ENCODE data around the gene PPBP. TPM values are rescaled to one million over a fixed set of nuclear protein-coding genes. Genes with fewer than 3 reads are reported as not detected.

Gene PPBP
- total and polyA plus RNA-seq, 5 donors from 2014 or later, result 0.29 to 173 TPM; not detected in 3

- ATAC-seq (ENCODE audit: low read depth in 2 of 2) (no peak), DNase-seq (no peak)
- H3K36me3 ChIP-seq (ENCODE audit: control insufficient read depth, insufficient read depth, low read length), result no peaks in the 10 kb centered on the region
- H3K4me3 Mint-ChIP-seq, result no peak overlapping the region
- H3K36me3 Mint-ChIP-seq, result no peaks in the 10 kb centered on the region
- no peak overlapping the region for H3K27ac ChIP-seq (ENCODE audit: insufficient read depth, low read length, poor library complexity, severe bottlenecking)
- H3K4me1 Mint-ChIP-seq, result no peaks in the 10 kb centered on the region
- H3K4me1 ChIP-seq (ENCODE audit: control insufficient read depth, insufficient read depth, low read length, poor library complexity, severe bottlenecking), result no peaks in the 10 kb centered on the region
- H3K9me3 ChIP-seq (ENCODE audit: control insufficient read depth in 2 of 2, low read length in 2 of 2), result no peaks in the 10 kb centered on the region
- peaks cover 0 to 6% (median 3%) of the 10 kb centered on the region in 7 donors for H3K9me3 Mint-ChIP-seq
- H3K27me3 ChIP-seq (ENCODE audit: control insufficient read depth, insufficient read depth, low read length), result no peaks in the 10 kb centered on the region
- H3K27me3 Mint-ChIP-seq, result no peaks in the 10 kb centered on the region
- H3K4me3 ChIP-seq (ENCODE audit: low read depth, low read length), result no peak overlapping the region
- H3K27ac Mint-ChIP-seq, result no peak overlapping the region
Observed at GRCh38 chr4:74012130-74012529, 24.1 kb upstream of the PPBP start.

GRCh38 chr4:74009307-74009706 is 21.3 kb upstream of the PPBP start:
- Mint-ChIP-seq H3K27ac (no peak overlapping the region), H3K36me3 (no peaks in the 10 kb centered on the region), H3K9me3 (peaks cover 0 to 6% (median 3%) of the 10 kb centered on the region in 7 donors), H3K4me1 (no peaks in the 10 kb centered on the region), H3K27me3 (no peaks in the 10 kb centered on the region), H3K4me3 (no peak overlapping the region)
- H3K27me3 ChIP-seq (ENCODE audit: control insufficient read depth, insufficient read depth, low read length), result no peaks in the 10 kb centered on the region
- no peaks in the 10 kb centered on the region for H3K9me3 ChIP-seq (ENCODE audit: control insufficient read depth in 2 of 2, low read length in 2 of 2)
- DNase-seq, result no peak
- no peaks in the 10 kb centered on the region for H3K4me1 ChIP-seq (ENCODE audit: control insufficient read depth, insufficient read depth, low read length, poor library complexity, severe bottlenecking)
- H3K36me3 ChIP-seq (ENCODE audit: control insufficient read depth, insufficient read depth, low read length), result no peaks in the 10 kb centered on the region
- no peak overlapping the region for H3K27ac ChIP-seq (ENCODE audit: insufficient read depth, low read length, poor library complexity, severe bottlenecking)
- ATAC-seq (ENCODE audit: low read depth in 2 of 2), result no peak
- H3K4me3 ChIP-seq (ENCODE audit: low read depth, low read length), result no peak overlapping the region

GRCh38 chr4:74006009-74006476 is 18.1 kb upstream of the PPBP start:
- no peaks in the 10 kb centered on the region for H3K4me1 ChIP-seq (ENCODE audit: control insufficient read depth, insufficient read depth, low read length, poor library complexity, severe bottlenecking)
- no peak overlapping the region for H3K27ac ChIP-seq (ENCODE audit: insufficient read depth, low read length, poor library complexity, severe bottlenecking)
- Mint-ChIP-seq H3K36me3 (no peaks in the 10 kb centered on the region), H3K4me3 (no peak overlapping the region), H3K9me3 (peaks cover 0 to 6% (median 4%) of the 10 kb centered on the region in 7 donors), H3K27me3 (no peaks in the 10 kb centered on the region), H3K27ac (no peak overlapping the region), H3K4me1 (no peaks in the 10 kb centered on the region)
- no peaks in the 10 kb centered on the region for H3K36me3 ChIP-seq (ENCODE audit: control insufficient read depth, insufficient read depth, low read length)
- H3K27me3 ChIP-seq (ENCODE audit: control insufficient read depth, insufficient read depth, low read length), result no peaks in the 10 kb centered on the region
- ATAC-seq (ENCODE audit: low read depth in 2 of 2) (no peak), DNase-seq (no peak)
- no peaks in the 10 kb centered on the region for H3K9me3 ChIP-seq (ENCODE audit: control insufficient read depth in 2 of 2, low read length in 2 of 2)
- no peak overlapping the region for H3K4me3 ChIP-seq (ENCODE audit: low read depth, low read length)

GRCh38 chr4:74005528-74005927 is 17.5 kb upstream of the PPBP start:
- Histone ChIP-seq H3K4me1 (ENCODE audit: control insufficient read depth, insufficient read depth, low read length, poor library complexity, severe bottlenecking) (no peaks in the 10 kb centered on the region), H3K4me3 (ENCODE audit: low read depth, low read length) (no peak overlapping the region), H3K27me3 (ENCODE audit: control insufficient read depth, insufficient read depth, low read length) (no peaks in the 10 kb centered on the region), H3K36me3 (ENCODE audit: control insufficient read depth, insufficient read depth, low read length) (no peaks in the 10 kb centered on the region), H3K27ac (ENCODE audit: insufficient read depth, low read length, poor library complexity, severe bottlenecking) (no peak overlapping the region), H3K9me3 (ENCODE audit: control insufficient read depth in 2 of 2, low read length in 2 of 2) (no peaks in the 10 kb centered on the region)
- no peaks in the 10 kb centered on the region for H3K36me3 Mint-ChIP-seq
- H3K4me3 Mint-ChIP-seq, result no peak overlapping the region
- ATAC-seq (ENCODE audit: low read depth in 2 of 2) (no peak), DNase-seq (no peak)
- no peaks in the 10 kb centered on the region for H3K4me1 Mint-ChIP-seq
- peaks cover 0 to 6% (median under 1%) of the 10 kb centered on the region in 7 donors for H3K9me3 Mint-ChIP-seq
- H3K27me3 Mint-ChIP-seq, result no peaks in the 10 kb centered on the region
- H3K27ac Mint-ChIP-seq, result no peak overlapping the region

- H3K4me1 Mint-ChIP-seq, result no peaks in the 10 kb centered on the region
- ATAC-seq (ENCODE audit: low read depth in 2 of 2), result no peak
- H3K27ac ChIP-seq (ENCODE audit: insufficient read depth, low read length, poor library complexity, severe bottlenecking), result no peak overlapping the region
- no peak overlapping the region for H3K4me3 Mint-ChIP-seq
- no peak overlapping the region for H3K4me3 ChIP-seq (ENCODE audit: low read depth, low read length)
- H3K36me3 ChIP-seq (ENCODE audit: control insufficient read depth, insufficient read depth, low read length), result no peaks in the 10 kb centered on the region
- H3K36me3 Mint-ChIP-seq, result no peaks in the 10 kb centered on the region
- H3K4me1 ChIP-seq (ENCODE audit: control insufficient read depth, insufficient read depth, low read length, poor library complexity, severe bottlenecking), result no peaks in the 10 kb centered on the region
- H3K27me3 ChIP-seq (ENCODE audit: control insufficient read depth, insufficient read depth, low read length), result no peaks in the 10 kb centered on the region
- H3K9me3 Mint-ChIP-seq, result peaks cover 0 to 6% (median 0%) of the 10 kb centered on the region in 7 donors
- H3K27me3 Mint-ChIP-seq, result no peaks in the 10 kb centered on the region
- no peak overlapping the region for H3K27ac Mint-ChIP-seq
- no peaks in the 10 kb centered on the region for H3K9me3 ChIP-seq (ENCODE audit: control insufficient read depth in 2 of 2, low read length in 2 of 2)
- no peak for DNase-seq
Observed at GRCh38 chr4:74004668-74005067, 16.7 kb upstream of the PPBP start.

GRCh38 chr4:74000301-74000700 is 12.3 kb upstream of the PPBP start:
- Histone ChIP-seq H3K4me3 (ENCODE audit: low read depth, low read length) (no peak overlapping the region), H3K27me3 (ENCODE audit: control insufficient read depth, insufficient read depth, low read length) (no peaks in the 10 kb centered on the region), H3K4me1 (ENCODE audit: control insufficient read depth, insufficient read depth, low read length, poor library complexity, severe bottlenecking) (no peaks in the 10 kb centered on the region), H3K27ac (ENCODE audit: insufficient read depth, low read length, poor library complexity, severe bottlenecking) (no peak overlapping the region), H3K36me3 (ENCODE audit: control insufficient read depth, insufficient read depth, low read length) (no peaks in the 10 kb centered on the region), H3K9me3 (ENCODE audit: control insufficient read depth in 2 of 2, low read length in 2 of 2) (no peaks in the 10 kb centered on the region)
- Mint-ChIP-seq H3K4me3 (no peak overlapping the region), H3K27me3 (peaks cover 4% of the 10 kb centered on the region), H3K4me1 (no peaks in the 10 kb centered on the region), H3K9me3 (peaks cover 0 to 3% (median 0%) of the 10 kb centered on the region in 7 donors), H3K27ac (no peak overlapping the region), H3K36me3 (no peaks in the 10 kb centered on the region)
- ATAC-seq (ENCODE audit: low read depth in 2 of 2), result no peak
- DNase-seq, result no peak

GRCh38 chr4:73998040-73999011 is 10.3 kb upstream of the PPBP start, which contains the start of gene CXCL5:
Gene CXCL5 (minus strand): TSS chr4:73998677. CDS start chr4:73998581, 96 bp downstream.
- Histone ChIP-seq H3K36me3 (ENCODE audit: control insufficient read depth, insufficient read depth, low read length) (no peaks in the 10 kb centered on the region), H3K27ac (ENCODE audit: insufficient read depth, low read length, poor library complexity, severe bottlenecking) (no peak within 1 kb of the TSS), H3K4me1 (ENCODE audit: control insufficient read depth, insufficient read depth, low read length, poor library complexity, severe bottlenecking) (no peaks in the 10 kb centered on the region), H3K27me3 (ENCODE audit: control insufficient read depth, insufficient read depth, low read length) (no peaks in the 10 kb centered on the region), H3K4me3 (ENCODE audit: low read depth, low read length) (no peak within 1 kb of the TSS), H3K9me3 (ENCODE audit: control insufficient read depth in 2 of 2, low read length in 2 of 2) (no peaks in the 10 kb centered on the region)
- ATAC-seq (ENCODE audit: low read depth in 2 of 2) (no peak), DNase-seq (no peak)
- H3K36me3 Mint-ChIP-seq, result no peaks in the 10 kb centered on the region
- H3K4me3 Mint-ChIP-seq, result no peak within 1 kb of the TSS
- peaks cover 4% of the 10 kb centered on the region for H3K27me3 Mint-ChIP-seq
- no peaks in the 10 kb centered on the region for H3K4me1 Mint-ChIP-seq
- no peak within 1 kb of the TSS for H3K27ac Mint-ChIP-seq
- H3K9me3 Mint-ChIP-seq, result peaks cover 0 to 4% (median 0%) of the 10 kb centered on the region in 7 donors

All from CD4-positive, CD25-positive, alpha-beta regulatory T cell (primary cell).